HL-60 (cell line): Measurements from ENCODE around the gene D2HGDH.

Experiments
- DNase-seq, 2 experiments: peaks; one replicate each; pipeline ENCODE4 v3.0.0-alpha.2; 2010 to 2020; ENCODE audit warnings: low read depth in 1 of 2, low spot score in 1 of 2
- H3K27ac ChIP-seq: fragments of 250-450 bp; sonication (Bioruptor Pico); replicated peaks from 2 replicates; pipeline ENCODE4 v1.5.1; 2020; ENCODE audit warnings: mild to moderate bottlenecking, moderate library complexity
- H3K27me3 ChIP-seq: fragments of 250-450 bp; sonication (Bioruptor Pico); 2 replicates; pipeline ENCODE4 v1.5.1; 2021; ENCODE audit warnings: mild to moderate bottlenecking, moderate library complexity; ENCODE audit not compliant: insufficient read depth, poor library complexity, severe bottlenecking
- H3K4me3 ChIP-seq: replicated peaks from 2 replicates; pipeline ENCODE4 v1.5.1; 2011; ENCODE audit warnings: mild to moderate bottlenecking, control low read depth, low read length; ENCODE audit not compliant: insufficient read depth
- CTCF ChIP-seq: IDR thresholded peaks from one replicate; pipeline ENCODE4 v1.5.1; 2011; ENCODE audit warnings: low read length, control low read depth, inconsistent platforms; ENCODE audit not compliant: insufficient read depth
- GABPA ChIP-seq: IDR thresholded peaks from 2 replicates; pipeline ENCODE4 v1.6.1; 2012; ENCODE audit warnings: low read depth
- POLR2AphosphoS5 ChIP-seq: IDR thresholded peaks from 2 replicates; pipeline ENCODE4 v1.6.1; 2012; ENCODE audit warnings: low read depth
- REST ChIP-seq: IDR thresholded peaks from 2 replicates; pipeline ENCODE4 v1.6.1; 2012; ENCODE audit warnings: low read depth; ENCODE audit not compliant: insufficient replicate concordance
- SPI1 ChIP-seq: IDR thresholded peaks from 2 replicates; pipeline ENCODE4 v1.6.1; 2012; ENCODE audit warnings: low read depth, mild to moderate bottlenecking, borderline replicate concordance

The D2HGDH gene

GRCh38 chr2:241797441-241798080, 63.1 kb downstream of the D2HGDH start:
- no peak overlapping the region for H3K4me3 ChIP-seq
- no peaks in the 10 kb centered on the region for H3K27me3 ChIP-seq
- TF ChIP-seq POLR2AphosphoS5 (no peak), GABPA (no peak), CTCF (no peak), SPI1 (no peak), REST (no peak)
- H3K27ac ChIP-seq, result no peak overlapping the region
- no peak for DNase-seq

GRCh38 chr2:241798081-241798630, 63.7 kb downstream of the D2HGDH start:
- Histone ChIP-seq H3K27ac (no peak overlapping the region), H3K4me3 (no peak overlapping the region), H3K27me3 (peaks cover 5% of the 10 kb centered on the region)
- TF ChIP-seq GABPA, result no peak
- no peak for TF ChIP-seq REST
- no peak for TF ChIP-seq CTCF
- no peak for TF ChIP-seq POLR2AphosphoS5
- TF ChIP-seq SPI1, result no peak
- DNase-seq, result no peak

GRCh38 chr2:241798631-241799521, 64.4 kb downstream of the D2HGDH start:
- Histone ChIP-seq H3K27me3 (peaks cover 9% of the 10 kb centered on the region), H3K4me3 (no peak overlapping the region), H3K27ac (no peak overlapping the region)
- no peak for DNase-seq
- no peak for TF ChIP-seq GABPA

GRCh38 chr2:241799522-241800197, 65.2 kb downstream of the D2HGDH start:
- H3K27me3 ChIP-seq, result peaks cover 17% of the 10 kb centered on the region
- no peak overlapping the region for H3K4me3 ChIP-seq
- H3K27ac ChIP-seq, result no peak overlapping the region
- no peak for DNase-seq
- TF ChIP-seq REST, result no peak
- no peak for TF ChIP-seq POLR2AphosphoS5
- TF ChIP-seq SPI1, result no peak
- no peak for TF ChIP-seq GABPA
- TF ChIP-seq CTCF, result no peak
